ENCODE data around the gene EGLN1.

EGLN1 gene

GRCh38 chr1:231395998-231396390 lies 26.1 kb downstream of the EGLN1 start:
- no peak for DNase-seq (ENCODE audit: low read depth)

DNA sequence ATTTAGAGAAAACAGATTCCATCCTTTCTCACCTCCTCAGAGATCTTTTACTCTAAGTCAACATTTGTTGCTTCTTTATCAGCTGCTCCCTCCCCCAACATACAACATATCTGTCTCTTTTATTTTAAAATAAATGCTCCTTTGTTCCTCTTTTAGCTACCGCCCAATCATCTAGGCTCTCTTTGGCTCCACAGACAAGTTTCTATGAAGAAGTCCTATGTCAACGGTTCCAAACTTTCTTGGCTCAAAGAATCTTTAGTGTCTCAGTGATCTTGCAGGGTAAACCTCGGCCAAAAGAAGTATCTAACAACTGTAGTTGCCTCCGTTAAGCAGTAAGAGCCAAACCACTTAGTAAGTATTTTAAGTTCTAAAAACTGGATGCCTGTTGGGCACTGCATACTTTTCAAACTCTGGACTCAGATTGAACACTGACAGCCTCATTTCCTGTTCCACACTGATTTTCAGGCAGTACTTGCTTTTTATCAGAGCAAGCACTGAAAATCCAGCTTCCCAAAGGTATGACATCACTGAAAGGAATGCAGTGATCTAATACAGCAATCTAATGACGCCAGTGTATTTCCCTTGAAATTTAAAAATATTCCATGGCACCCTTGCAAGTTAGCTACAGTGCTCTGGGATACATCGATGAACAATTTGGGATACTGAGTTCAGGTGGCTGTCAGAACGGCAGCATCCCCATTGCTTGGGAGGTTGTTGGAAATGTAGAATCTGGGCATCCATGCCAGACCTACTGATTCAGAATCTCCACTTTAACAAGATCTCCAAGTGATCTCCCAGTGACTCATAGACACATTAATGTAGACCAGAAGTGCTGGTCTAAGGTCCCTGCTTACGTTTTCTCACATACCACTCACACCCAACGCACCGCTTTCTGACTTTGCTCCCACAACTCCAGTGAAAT lies 26.8 kb downstream of the EGLN1 start:
- no peak for DNase-seq (ENCODE audit: low read depth)

- no peak for DNase-seq (ENCODE audit: low read depth)
Observed at GRCh38 chr1:231393668-231394067, 28.4 kb downstream of the EGLN1 start.

DNA sequence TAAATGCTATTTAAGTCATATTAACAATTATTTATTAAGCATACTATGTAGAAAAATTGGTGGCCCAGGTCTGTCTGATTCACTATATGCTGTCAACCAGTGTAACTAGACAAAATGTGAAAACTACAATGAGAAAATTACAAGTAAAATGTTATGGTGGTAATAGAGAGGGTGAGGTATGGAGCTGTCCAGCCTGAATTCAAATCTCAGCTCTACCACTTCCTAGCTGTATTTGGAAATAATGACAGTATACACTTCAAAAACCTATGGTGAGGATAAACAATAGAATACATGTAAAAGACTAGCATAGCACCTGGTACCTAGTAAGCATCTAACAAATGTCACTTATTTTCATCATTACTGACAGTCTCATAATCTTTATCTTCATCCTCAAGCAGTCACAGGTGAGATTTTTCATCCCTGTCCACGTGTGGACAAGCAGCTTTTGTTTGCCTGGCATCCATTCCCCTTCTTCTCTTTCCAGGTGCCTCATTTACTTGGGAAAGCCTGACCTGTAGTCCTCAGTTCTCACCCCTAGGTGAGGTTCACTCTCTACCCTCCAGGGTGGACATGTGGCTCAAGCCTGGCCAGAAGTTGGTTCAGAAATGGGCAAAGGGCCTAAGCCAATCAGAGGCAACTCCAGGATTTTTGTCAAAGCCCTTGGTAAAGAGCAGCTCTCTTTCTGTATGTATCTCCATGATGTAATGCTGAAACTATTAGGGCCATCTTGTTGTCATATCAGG lies 29.5 kb downstream of the EGLN1 start:
- no peak for DNase-seq (ENCODE audit: low read depth)

- no peak for DNase-seq (ENCODE audit: low read depth)
Observed at GRCh38 chr1:231390071-231390470, 32.0 kb downstream of the EGLN1 start.

GRCh38 chr1:231387770-231388669 lies 34.1 kb downstream of the EGLN1 start:
- no peak for DNase-seq (ENCODE audit: low read depth)

DNA sequence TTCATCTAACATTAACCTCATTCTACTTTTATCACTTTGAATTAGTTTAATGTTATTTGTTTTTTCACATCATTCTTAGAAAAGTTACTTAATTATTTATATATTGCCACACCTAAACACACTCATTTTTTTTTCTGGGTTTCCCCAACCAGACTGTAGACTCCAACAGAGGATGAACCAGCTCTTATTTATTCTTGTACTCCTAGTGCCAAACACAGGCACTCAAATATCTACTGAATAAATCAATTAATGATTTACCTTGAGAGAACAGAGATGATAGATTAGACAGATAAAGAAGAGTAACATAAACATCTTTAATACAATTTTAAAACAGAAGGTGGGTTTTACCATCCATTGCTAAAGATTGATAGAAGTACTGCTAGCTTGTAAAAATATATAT lies 35.6 kb downstream of the EGLN1 start:
- DNase-seq (ENCODE audit: low read depth): no peak

DNA sequence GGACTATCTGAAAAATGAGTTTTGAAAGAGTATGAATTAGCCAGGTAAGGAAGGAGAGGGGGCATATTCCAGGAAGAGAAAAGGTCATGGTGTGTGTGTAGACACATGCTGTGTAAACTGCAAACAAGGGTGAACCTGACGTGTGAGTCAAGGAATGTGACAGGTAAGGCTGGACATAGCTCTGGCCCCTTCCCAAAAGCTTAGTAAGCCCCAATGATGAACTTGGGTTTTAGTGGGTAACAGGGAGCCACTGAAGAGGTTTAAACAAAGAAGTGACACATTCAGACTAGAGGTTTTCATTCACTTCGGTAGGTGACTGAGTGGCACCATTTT lies 36.7 kb downstream of the EGLN1 start:
- no peak for DNase-seq (ENCODE audit: low read depth)

DNA sequence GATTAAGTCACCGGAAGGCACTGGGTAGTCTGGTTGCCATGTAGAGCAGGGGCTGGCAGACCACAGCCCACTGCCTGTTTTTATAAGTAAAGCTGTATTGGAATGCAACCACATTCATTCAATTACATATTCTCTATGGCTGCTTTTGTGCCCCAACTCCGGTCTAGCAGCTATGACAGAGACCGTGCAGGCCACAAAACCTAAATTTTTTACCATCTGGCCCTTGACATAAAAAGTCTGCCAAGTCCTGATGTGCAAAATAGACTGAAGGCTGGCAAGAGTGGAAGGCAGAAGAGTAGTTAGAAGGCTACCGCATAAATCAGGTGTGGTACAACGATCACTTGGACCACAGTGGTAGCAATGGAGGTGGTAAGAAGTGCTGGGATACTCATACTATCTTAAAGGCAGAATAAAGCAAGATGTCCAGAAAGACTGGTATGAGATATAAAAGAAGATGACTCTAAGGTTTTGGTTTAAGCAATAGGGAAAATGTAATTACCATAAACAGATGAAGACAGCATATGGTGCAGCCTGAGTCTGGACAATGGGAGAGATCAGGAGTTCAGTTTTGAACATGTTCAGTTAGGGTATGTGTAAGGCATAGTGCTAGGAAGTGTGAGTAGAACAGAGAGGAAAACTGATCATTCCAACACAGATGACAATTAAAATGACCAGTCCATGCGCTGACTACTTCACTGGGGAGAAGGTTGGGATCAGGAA lies 37.2 kb downstream of the EGLN1 start:
- no peak for DNase-seq (ENCODE audit: low read depth)

- DNase-seq (ENCODE audit: low read depth): no peak
Observed at GRCh38 chr1:231383159-231383860, 38.8 kb downstream of the EGLN1 start.

DNA sequence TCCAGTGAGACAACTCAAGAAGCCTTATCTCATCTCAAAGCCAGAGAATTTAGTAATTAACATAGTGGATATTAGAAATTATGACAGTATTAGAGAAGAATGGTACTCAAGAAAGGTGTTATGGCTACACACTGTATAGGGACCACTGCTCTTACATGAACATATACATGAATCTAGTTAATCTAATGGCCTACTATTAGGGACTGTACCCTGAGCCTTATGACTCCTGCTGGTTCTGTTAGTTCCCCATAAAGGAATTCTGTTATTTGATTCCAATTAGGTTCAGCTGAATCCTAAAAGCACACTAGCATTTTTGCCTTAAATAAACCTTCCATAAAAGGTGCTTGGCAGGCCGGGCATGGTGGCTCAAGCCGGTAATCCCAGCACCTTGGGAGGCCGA lies 39.7 kb downstream of the EGLN1 start:
- DNase-seq (ENCODE audit: low read depth): no peak

DNA sequence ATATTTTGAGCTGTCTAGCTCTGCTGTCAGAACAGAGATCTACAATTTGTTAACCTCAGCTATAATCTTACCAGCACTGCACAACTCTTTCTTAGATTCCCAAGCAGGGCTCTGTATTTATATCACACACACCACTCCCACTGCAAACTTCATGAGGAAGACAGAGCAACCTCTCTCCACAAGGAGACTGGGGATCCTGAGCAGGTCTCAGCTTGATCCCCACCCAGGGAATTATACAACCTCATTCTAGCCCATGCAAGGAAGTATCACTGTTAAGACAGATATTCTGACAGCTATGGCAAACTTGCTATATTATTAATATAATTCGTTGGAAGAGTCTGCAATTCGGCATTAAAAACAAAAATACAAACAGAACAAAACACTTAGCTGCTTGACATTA lies 40.4 kb downstream of the EGLN1 start:
- no peak for DNase-seq (ENCODE audit: low read depth)

GRCh38 chr1:231376875-231377549 lies 45.1 kb downstream of the EGLN1 start:
- no peak for DNase-seq (ENCODE audit: low read depth)

- DNase-seq (ENCODE audit: low read depth): no peak
Observed at GRCh38 chr1:231376101-231376500, 46.0 kb downstream of the EGLN1 start.

DNA sequence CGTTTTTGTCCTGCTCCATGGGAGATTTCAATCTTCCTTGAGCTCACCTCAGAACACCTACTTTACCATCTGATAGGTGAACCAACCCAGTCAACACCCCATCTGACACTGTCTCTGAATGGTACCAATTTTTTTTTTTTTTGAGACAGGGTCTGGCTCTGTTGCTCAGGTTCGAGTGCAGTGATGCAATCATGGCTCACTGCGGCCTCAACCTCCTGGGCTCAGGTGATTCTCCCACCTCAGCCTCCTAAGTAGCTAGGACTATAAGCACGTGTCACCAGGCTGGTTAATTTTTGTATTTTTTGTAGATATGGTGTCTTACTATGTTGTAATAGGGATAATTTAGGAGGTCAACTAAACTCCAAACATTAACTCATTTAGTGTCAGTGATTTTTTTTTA lies 47.7 kb downstream of the EGLN1 start:
- no peak for DNase-seq (ENCODE audit: low read depth)

DNA sequence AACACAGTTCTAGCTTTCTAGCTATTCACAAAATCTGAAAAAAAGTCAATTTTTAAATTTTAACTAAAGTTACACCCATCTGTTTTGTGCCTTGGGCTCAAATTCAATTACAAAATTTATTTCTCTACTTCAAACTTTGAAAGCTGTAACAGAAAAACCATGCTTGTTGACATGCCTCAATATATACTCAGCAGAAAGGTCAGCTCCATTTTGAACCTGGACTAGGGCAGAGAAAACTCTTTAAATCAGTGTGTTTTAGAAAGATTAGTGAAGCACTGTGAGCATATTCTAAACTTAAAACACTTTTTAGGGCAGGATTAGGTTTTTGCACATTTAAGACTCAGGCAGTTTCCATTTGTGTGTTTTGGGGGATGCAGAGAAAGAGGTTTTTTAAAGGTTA lies 49.6 kb downstream of the EGLN1 start:
- no peak for DNase-seq (ENCODE audit: low read depth)

- no peak for DNase-seq (ENCODE audit: low read depth)
Observed at GRCh38 chr1:231369282-231369681, 52.8 kb downstream of the EGLN1 start.

GRCh38 chr1:231364192-231364591 lies 57.9 kb downstream of the EGLN1 start:
- no peak for DNase-seq (ENCODE audit: low read depth)

GRCh38 chr1:231363624-231364023 lies 58.5 kb downstream of the EGLN1 start:
- DNase-seq (ENCODE audit: low read depth): no peak

DNA sequence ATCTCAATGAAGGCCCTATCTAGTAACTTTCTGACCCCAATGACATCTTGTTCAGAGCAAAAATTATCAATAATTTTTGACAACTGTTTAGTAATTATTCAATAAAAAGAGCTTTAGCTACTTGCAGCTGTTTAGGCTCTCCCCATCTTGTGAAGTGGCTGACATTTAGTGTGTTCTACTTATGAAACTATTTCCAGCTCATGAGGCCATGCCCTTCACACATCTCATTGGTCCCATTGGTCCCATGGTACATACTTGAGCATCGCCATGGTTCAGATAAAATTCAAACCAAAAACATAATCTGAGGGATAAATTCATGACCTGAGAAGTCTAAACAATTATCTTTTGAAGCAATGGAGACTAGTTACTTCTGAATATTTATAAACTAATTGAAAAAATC lies 59.8 kb downstream of the EGLN1 start:
- no peak for DNase-seq (ENCODE audit: low read depth)

DNA sequence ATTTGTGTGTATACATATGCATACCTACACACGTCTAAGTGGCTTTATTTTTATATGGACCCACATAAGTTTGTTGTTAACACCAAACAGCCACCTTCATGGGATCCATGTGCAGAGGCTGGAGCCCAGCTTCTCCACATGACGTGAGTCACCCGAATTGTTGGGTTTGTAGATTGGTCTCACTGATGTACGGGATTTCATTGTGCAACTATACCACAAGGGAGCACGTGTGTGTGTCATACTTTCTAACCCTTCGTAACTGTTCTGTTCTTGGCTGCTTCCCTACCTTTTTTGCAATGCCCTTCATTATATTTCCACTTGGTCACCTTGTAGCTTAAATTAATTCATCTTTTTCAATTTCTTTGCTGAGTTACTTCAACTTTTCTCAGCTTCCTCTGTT lies 63.0 kb downstream of the EGLN1 start:
- DNase-seq (ENCODE audit: low read depth): no peak

Data from CMK (cell line).